Liver (tissue), 9 donors: ENCODE measurements around the gene ATP10A. TPM values are rescaled to one million over a fixed set of nuclear protein-coding genes. Genes with fewer than 3 reads are reported as not detected.

Experiments
- DNase-seq: peaks from one replicate; pipeline ENCODE4 v3.0.0-alpha.2; 2017; ENCODE audit warnings: low spot score
- H3K27ac ChIP-seq, 2 donors: one replicate each; pipeline ENCODE4 v1.7.0; 2013; ENCODE audit warnings: inconsistent platforms in 2 of 2, low read length in 2 of 2, control low read depth in 1 of 2, low read depth in 1 of 2, mild to moderate bottlenecking in 1 of 2
- H3K27me3 ChIP-seq, 4 donors: one replicate each; pipeline versions ENCODE4 v1.6.1 to v1.7.0; 2013; ENCODE audit warnings: low read length in 3 of 4, inconsistent platforms in 1 of 4, mild to moderate bottlenecking in 1 of 4, moderate library complexity in 1 of 4; ENCODE audit not compliant: control insufficient read depth in 4 of 4, insufficient read depth in 4 of 4
- H3K36me3 ChIP-seq, 4 donors: one replicate each; pipeline versions ENCODE4 v1.6.1 to v1.7.0; 2013; ENCODE audit warnings: low read length in 3 of 4, mild to moderate bottlenecking in 3 of 4, low read depth in 1 of 4, moderate library complexity in 1 of 4; ENCODE audit not compliant: control insufficient read depth in 4 of 4, insufficient read depth in 3 of 4
- H3K4me1 ChIP-seq, 4 donors: one replicate each; pipeline versions ENCODE4 v1.6.1 to v1.7.0; 2013; ENCODE audit warnings: low read length in 3 of 4, mild to moderate bottlenecking in 3 of 4, moderate library complexity in 1 of 4; ENCODE audit not compliant: control insufficient read depth in 4 of 4, insufficient read depth in 4 of 4
- H3K4me3 ChIP-seq, 3 donors: one replicate each; pipeline versions ENCODE4 v1.6.1 to v1.7.0; 2013; ENCODE audit warnings: low read length in 3 of 3, control low read depth in 1 of 3, low read depth in 1 of 3, mild to moderate bottlenecking in 1 of 3
- H3K9ac ChIP-seq, 2 donors: one replicate each; pipeline ENCODE4 v1.7.0; 2013; ENCODE audit warnings: low read length in 2 of 2, mild to moderate bottlenecking in 2 of 2, moderate library complexity in 2 of 2, control low read depth in 1 of 2, low read depth in 1 of 2
- H3K9me3 ChIP-seq, 4 donors: one replicate each; pipeline versions ENCODE4 v1.6.1 to v1.7.0; 2013; ENCODE audit warnings: low read length in 3 of 4; ENCODE audit not compliant: control insufficient read depth in 4 of 4
- EGR1 ChIP-seq, 2 donors: IDR thresholded peaks; 2 replicates each; pipeline ENCODE4 v1.6.1; 2016 to 2018; ENCODE audit warnings: antibody characterized with exemption in 2 of 2, low read depth in 2 of 2
- FOXA1 ChIP-seq: IDR thresholded peaks from 2 replicates; pipeline ENCODE4 v1.6.1; 2016; ENCODE audit warnings: antibody characterized with exemption
- GABPA ChIP-seq, 2 donors: IDR thresholded peaks in 1 of 2; conservative IDR thresholded peaks in 1 of 2; 2 replicates each; pipeline ENCODE4 v1.6.1; 2016; ENCODE audit warnings: antibody characterized with exemption in 2 of 2, mild to moderate bottlenecking in 1 of 2, moderate library complexity in 1 of 2
- HNF4A ChIP-seq, 2 donors: conservative IDR thresholded peaks; 2 replicates each; pipeline ENCODE4 v1.6.1; 2016; ENCODE audit warnings: antibody characterized with exemption in 2 of 2, mild to moderate bottlenecking in 2 of 2
- HNF4G ChIP-seq: IDR thresholded peaks from 2 replicates; pipeline ENCODE4 v1.6.1; 2016; ENCODE audit warnings: antibody characterized with exemption
- JUND ChIP-seq, 2 donors: IDR thresholded peaks; 2 replicates each; pipeline ENCODE4 v1.6.1; 2016; ENCODE audit warnings: antibody characterized with exemption in 2 of 2
- MAX ChIP-seq: IDR thresholded peaks from 2 replicates; pipeline ENCODE4 v1.6.1; 2016; ENCODE audit warnings: antibody characterized with exemption
- NR2F2 ChIP-seq: IDR thresholded peaks from 2 replicates; pipeline ENCODE4 v1.6.1; 2016; ENCODE audit warnings: antibody characterized with exemption
- RAD21 ChIP-seq, 2 donors: IDR thresholded peaks; 2 replicates each; pipeline ENCODE4 v1.6.1; 2016; ENCODE audit warnings: antibody characterized with exemption in 2 of 2, mild to moderate bottlenecking in 2 of 2
- TAF1 ChIP-seq: conservative IDR thresholded peaks from 2 replicates; pipeline ENCODE4 v1.6.1; 2016; ENCODE audit warnings: antibody characterized with exemption, mild to moderate bottlenecking
- YY1 ChIP-seq: IDR thresholded peaks from 2 replicates; pipeline ENCODE4 v1.6.1; 2016; ENCODE audit warnings: antibody characterized with exemption, mild to moderate bottlenecking
- WGBS: extraction: QIAGEN DNeasy Blood & Tissue Kit; methylation state at CpG from one replicate; pipeline ENCODE4 v1.1.7; 2013; 5-methylcytosine and 5-hydroxymethylcytosine counted together
- polyA plus RNA-seq, 2 donors: library from polyadenylated mRNA; stranded (reverse) in 1 of 2; unstranded in 1 of 2; fragments of 200-250 nt in 1 of 2; fragments of >200 nt in 1 of 2; fragmentation: Nextera tagmentation in 1 of 2; extraction: Ambion mirVana in 1 of 2; gene quantifications; one replicate each; pipeline versions ENCODE4 v1.2.1 to v1.2.3, GENCODE V29; 2013 to 2015
- total RNA-seq, 2 donors: library from RNA; depleted of rRNA; stranded (reverse); fragments of >200 nt; gene quantifications; one replicate each; pipeline ENCODE4 v1.2.3, GENCODE V29; 2014
- TF ChIP-seq, protein P1 (sequence below): IDR thresholded peaks from 2 replicates; pipeline ENCODE4 v1.6.1; 2016; ENCODE audit warnings: antibody characterized with exemption
- TF ChIP-seq, protein P2 (sequence below): fragments of 150-350 bp; IDR thresholded peaks from 2 replicates; pipeline ENCODE4 v1.5.1; 2017; ENCODE audit warnings: improper control_type of control experiment, low read depth, low read length; ENCODE audit not compliant: missing input control
- TF ChIP-seq, protein P3 (sequence below): IDR thresholded peaks from 2 replicates; pipeline ENCODE4 v1.6.1; 2016; ENCODE audit warnings: antibody characterized with exemption, mild to moderate bottlenecking
- donor health status: healthy.
- donor health status: healthy.
- donor health status: healthy.
- donor health status: healthy.
- donor health status: healthy.

The ATP10A gene
- total and polyA plus RNA-seq, 4 donors, result 0.22 to 1.8 (median 0.39) TPM

GRCh38 chr15:25661898-25662297, 201.2 kb downstream of the ATP10A start:
- no peak for DNase-seq
- TF ChIP-seq EGR1 (IDR thresholded peaks at IDR 0.05; ENCODE audit: low read depth in 2 of 2), result no peak
- no peak for TF ChIP-seq HNF4A (conservative IDR thresholded peaks at IDR 0.05)
- no peak for TF ChIP-seq YY1
- TF ChIP-seq FOXA1, result no peak
- no peak for TF ChIP-seq NR2F2
- TF ChIP-seq MAX, result no peak
- H3K9ac ChIP-seq, result no peak overlapping the region
- no peak overlapping the region for H3K27ac ChIP-seq
- 73% methylated on average over 4 of the region's 4 CpGs for WGBS
- no peaks in the 10 kb centered on the region for H3K9me3 ChIP-seq
- no peak overlapping the region for H3K4me3 ChIP-seq
- no peaks in the 10 kb centered on the region for H3K4me1 ChIP-seq
- H3K27me3 ChIP-seq, result peaks cover 0 to 5% (median 0%) of the 10 kb centered on the region in 4 donors
- no peaks in the 10 kb centered on the region for H3K36me3 ChIP-seq

GRCh38 chr15:25659251-25659650, 203.9 kb downstream of the ATP10A start:
- TF ChIP-seq HNF4G (no peak), GABPA (IDR thresholded peaks at IDR 0.05 in 1 of 2, conservative IDR thresholded peaks at IDR 0.05 in 1 of 2) (no peak), NR2F2 (no peak), MAX (no peak), TAF1 (no peak), RAD21 (IDR thresholded peaks at IDR 0.05) (no peak), HNF4A (conservative IDR thresholded peaks at IDR 0.05) (no peak), JUND (IDR thresholded peaks at IDR 0.05) (no peak)
- TF ChIP-seq, protein P1, sequence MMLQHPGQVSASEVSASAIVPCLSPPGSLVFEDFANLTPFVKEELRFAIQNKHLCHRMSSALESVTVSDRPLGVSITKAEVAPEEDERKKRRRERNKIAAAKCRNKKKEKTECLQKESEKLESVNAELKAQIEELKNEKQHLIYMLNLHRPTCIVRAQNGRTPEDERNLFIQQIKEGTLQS, result no peak
- TF ChIP-seq, protein P2, sequence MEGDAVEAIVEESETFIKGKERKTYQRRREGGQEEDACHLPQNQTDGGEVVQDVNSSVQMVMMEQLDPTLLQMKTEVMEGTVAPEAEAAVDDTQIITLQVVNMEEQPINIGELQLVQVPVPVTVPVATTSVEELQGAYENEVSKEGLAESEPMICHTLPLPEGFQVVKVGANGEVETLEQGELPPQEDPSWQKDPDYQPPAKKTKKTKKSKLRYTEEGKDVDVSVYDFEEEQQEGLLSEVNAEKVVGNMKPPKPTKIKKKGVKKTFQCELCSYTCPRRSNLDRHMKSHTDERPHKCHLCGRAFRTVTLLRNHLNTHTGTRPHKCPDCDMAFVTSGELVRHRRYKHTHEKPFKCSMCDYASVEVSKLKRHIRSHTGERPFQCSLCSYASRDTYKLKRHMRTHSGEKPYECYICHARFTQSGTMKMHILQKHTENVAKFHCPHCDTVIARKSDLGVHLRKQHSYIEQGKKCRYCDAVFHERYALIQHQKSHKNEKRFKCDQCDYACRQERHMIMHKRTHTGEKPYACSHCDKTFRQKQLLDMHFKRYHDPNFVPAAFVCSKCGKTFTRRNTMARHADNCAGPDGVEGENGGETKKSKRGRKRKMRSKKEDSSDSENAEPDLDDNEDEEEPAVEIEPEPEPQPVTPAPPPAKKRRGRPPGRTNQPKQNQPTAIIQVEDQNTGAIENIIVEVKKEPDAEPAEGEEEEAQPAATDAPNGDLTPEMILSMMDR, result no peak
- TF ChIP-seq, protein P3, sequence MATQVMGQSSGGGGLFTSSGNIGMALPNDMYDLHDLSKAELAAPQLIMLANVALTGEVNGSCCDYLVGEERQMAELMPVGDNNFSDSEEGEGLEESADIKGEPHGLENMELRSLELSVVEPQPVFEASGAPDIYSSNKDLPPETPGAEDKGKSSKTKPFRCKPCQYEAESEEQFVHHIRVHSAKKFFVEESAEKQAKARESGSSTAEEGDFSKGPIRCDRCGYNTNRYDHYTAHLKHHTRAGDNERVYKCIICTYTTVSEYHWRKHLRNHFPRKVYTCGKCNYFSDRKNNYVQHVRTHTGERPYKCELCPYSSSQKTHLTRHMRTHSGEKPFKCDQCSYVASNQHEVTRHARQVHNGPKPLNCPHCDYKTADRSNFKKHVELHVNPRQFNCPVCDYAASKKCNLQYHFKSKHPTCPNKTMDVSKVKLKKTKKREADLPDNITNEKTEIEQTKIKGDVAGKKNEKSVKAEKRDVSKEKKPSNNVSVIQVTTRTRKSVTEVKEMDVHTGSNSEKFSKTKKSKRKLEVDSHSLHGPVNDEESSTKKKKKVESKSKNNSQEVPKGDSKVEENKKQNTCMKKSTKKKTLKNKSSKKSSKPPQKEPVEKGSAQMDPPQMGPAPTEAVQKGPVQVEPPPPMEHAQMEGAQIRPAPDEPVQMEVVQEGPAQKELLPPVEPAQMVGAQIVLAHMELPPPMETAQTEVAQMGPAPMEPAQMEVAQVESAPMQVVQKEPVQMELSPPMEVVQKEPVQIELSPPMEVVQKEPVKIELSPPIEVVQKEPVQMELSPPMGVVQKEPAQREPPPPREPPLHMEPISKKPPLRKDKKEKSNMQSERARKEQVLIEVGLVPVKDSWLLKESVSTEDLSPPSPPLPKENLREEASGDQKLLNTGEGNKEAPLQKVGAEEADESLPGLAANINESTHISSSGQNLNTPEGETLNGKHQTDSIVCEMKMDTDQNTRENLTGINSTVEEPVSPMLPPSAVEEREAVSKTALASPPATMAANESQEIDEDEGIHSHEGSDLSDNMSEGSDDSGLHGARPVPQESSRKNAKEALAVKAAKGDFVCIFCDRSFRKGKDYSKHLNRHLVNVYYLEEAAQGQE, result no peak
- Histone ChIP-seq H3K36me3 (no peaks in the 10 kb centered on the region), H3K9me3 (no peaks in the 10 kb centered on the region), H3K9ac (no peak overlapping the region), H3K4me1 (no peaks in the 10 kb centered on the region), H3K27me3 (peaks cover 0 to 5% (median 0%) of the 10 kb centered on the region in 4 donors), H3K4me3 (no peak overlapping the region), H3K27ac (no peak overlapping the region)
- 96% methylated on average over 12 of the region's 12 CpGs for WGBS
- DNase-seq, result no peak
